Fibroblast of lung (primary cell): ENCODE data around the gene PDRG1. TPM values are rescaled to one million over a fixed set of nuclear protein-coding genes. Genes with fewer than 3 reads are reported as not detected.

ENCODE experiments used
- DNase-seq, 2 donors: peaks; one replicate each; pipeline versions ENCODE4 v3.0.0 to v3.0.0-alpha.2; 2010; ENCODE audit warnings: low read depth in 2 of 2
- H2AFZ ChIP-seq: 2 replicates; pipeline ENCODE4 v1.5.1; 2012; ENCODE audit warnings: low read length, control low read depth, inconsistent platforms
- H3K27ac ChIP-seq: 2 replicates; pipeline ENCODE4 v1.5.1; 2011; ENCODE audit warnings: low read length, control low read depth; ENCODE audit not compliant: insufficient read depth
- H3K27me3 ChIP-seq: 2 replicates; pipeline ENCODE4 v1.5.1; 2011; ENCODE audit warnings: mild to moderate bottlenecking, low read length; ENCODE audit not compliant: control insufficient read depth, insufficient read depth
- H3K36me3 ChIP-seq: 2 replicates; pipeline ENCODE4 v1.5.1; 2011; ENCODE audit warnings: low read length; ENCODE audit not compliant: control insufficient read depth, insufficient read depth
- H3K4me1 ChIP-seq: 2 replicates; pipeline ENCODE4 v1.5.1; 2011; ENCODE audit warnings: low read length; ENCODE audit not compliant: control insufficient read depth, insufficient read depth; ENCODE audit errors: extremely low read depth
- H3K4me2 ChIP-seq: 2 replicates; pipeline ENCODE4 v1.5.1; 2011; ENCODE audit warnings: low read length, control low read depth; ENCODE audit not compliant: insufficient read depth; ENCODE audit errors: extremely low read depth
- H3K4me3 ChIP-seq, 4 experiments: fragments of 200-600 bp in 1 of 4; sonication (generic) in 1 of 4; replicated peaks in 1 of 4; 2 replicates each; pipeline ENCODE4 v1.5.1; 2011 to 2016; ENCODE audit warnings: low read length in 4 of 4, low read depth in 3 of 4, mild to moderate bottlenecking in 3 of 4, control low read depth in 2 of 4, inconsistent platforms in 1 of 4, mixed read lengths in 1 of 4; ENCODE audit not compliant: insufficient read depth in 1 of 4; ENCODE audit errors: control extremely low read depth in 1 of 4
- H3K79me2 ChIP-seq: 2 replicates; pipeline ENCODE4 v1.5.1; 2012; ENCODE audit warnings: mild to moderate bottlenecking, low read length, inconsistent platforms; ENCODE audit not compliant: control insufficient read depth, insufficient read depth
- H3K9ac ChIP-seq: 2 replicates; pipeline ENCODE4 v1.5.1; 2011; ENCODE audit warnings: mild to moderate bottlenecking, low read length, control low read depth; ENCODE audit not compliant: insufficient read depth
- H3K9me3 ChIP-seq: 2 replicates; pipeline ENCODE4 v1.5.1; 2012; ENCODE audit warnings: low read depth, low read length; ENCODE audit not compliant: control insufficient read depth, insufficient read depth
- H4K20me1 ChIP-seq: 2 replicates; pipeline ENCODE4 v1.5.1; 2011; ENCODE audit warnings: low read length; ENCODE audit not compliant: control insufficient read depth, insufficient read depth; ENCODE audit errors: extremely low read depth
- EZH2 ChIP-seq: IDR thresholded peaks from 2 replicates; pipeline ENCODE4 v1.5.1; 2012; ENCODE audit warnings: low read length, control low read depth, mild to moderate bottlenecking; ENCODE audit errors: missing control alignments
- polyA minus RNA-seq: library from RNA; depleted of rRNA, polyadenylated mRNA; stranded (reverse); fragments of >200 nt; gene quantifications from 2 replicates; pipeline ENCODE4 v1.2.3, GENCODE V29; 2011; ENCODE audit warnings: low replicate concordance
- polyA plus RNA-seq, 2 donors: library from polyadenylated mRNA; depleted of rRNA in 1 of 2; stranded (reverse) in 1 of 2; unstranded in 1 of 2; fragments of >200 nt; gene quantifications; 2 replicates each; pipeline ENCODE4 v1.2.1, GENCODE V29; 2011 to 2012; ENCODE audit warnings: missing spikeins in 1 of 2
- total RNA-seq: library from RNA; depleted of rRNA; stranded (reverse); fragments of >200 nt; gene quantifications from 2 replicates; pipeline ENCODE4 v1.2.1, GENCODE V29; 2014
- TF ChIP-seq, protein P1 (sequence below), 2 donors: IDR thresholded peaks in 1 of 2; conservative IDR thresholded peaks in 1 of 2; 1 replicate in 1 of 2; 2 replicates in 1 of 2; pipeline ENCODE4 v1.5.1; 2011 to 2012; ENCODE audit warnings: low read length in 2 of 2, control low read depth in 1 of 2, inconsistent platforms in 1 of 2, low read depth in 1 of 2, mild to moderate bottlenecking in 1 of 2

PDRG1 gene
- total RNA-seq, result 3.9 and 5.4 TPM in 2 replicates
- 14.0 and 14.5 TPM in 2 replicates for polyA plus RNA-seq
- polyA plus RNA-seq (2012), result 11.7 and 12.1 TPM in 2 replicates
- polyA minus RNA-seq, result 1.5 and 2.9 TPM in 2 replicates

DNA sequence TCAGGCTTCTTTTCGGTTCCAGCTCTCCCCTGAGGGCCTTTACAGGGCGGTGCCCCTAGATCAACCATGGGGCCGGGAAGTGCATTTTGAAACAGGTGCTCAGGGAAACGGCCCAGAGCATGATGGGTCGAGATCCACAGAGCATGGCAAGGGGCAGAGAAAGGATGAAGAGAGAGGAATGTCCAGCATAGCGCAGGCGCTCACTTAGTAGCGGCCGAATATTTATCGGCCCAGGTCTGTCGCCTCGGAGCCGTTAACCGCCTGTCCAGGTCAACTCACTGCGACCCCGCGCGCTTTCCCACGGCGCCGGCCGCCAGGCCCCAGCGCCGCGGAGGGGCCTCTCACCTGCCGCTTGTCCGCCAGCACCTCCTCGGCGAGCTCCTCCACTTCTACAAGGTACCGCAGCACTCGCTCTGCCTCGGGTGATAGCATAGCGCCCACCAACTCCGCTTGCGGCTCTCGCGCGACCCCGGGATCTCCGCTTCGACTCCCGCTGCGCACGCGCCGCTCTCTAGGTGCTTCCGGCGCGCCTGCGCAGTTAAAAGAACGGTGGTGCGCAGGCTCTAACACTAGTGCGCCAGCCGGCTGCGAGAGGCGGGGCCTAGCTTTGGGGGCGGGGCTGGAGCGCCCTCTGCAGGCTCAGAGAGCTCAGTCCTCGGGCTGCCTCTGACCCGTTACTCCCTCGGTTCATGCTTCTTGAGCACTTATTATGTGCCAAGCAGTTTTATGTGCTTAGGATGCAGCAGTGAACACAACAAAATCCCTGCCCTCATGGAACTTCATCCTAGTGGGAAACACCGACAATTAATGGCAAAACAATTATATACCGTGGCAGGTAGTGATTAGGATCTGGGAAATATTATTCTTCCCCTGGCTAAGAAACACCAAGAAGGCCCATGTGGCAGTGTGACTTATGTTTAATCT, at the start of gene PDRG1:
Gene PDRG1, minus strand, starts transcription at position 517 of the 924 bp plus-strand sequence. Its CDS starts 85 bp downstream, at position 432.
- Histone ChIP-seq H3K4me2 (peak within 1 kb of the TSS; percentile 61), H3K27ac (peak within 1 kb of the TSS; percentile 81), H3K4me3 (peak within 1 kb of the TSS; percentile 73 to 98 (median 89)), H3K79me2 (peaks cover 22% of the 10 kb centered on the region), H3K9me3 (no peaks in the 10 kb centered on the region), H3K4me1 (peaks cover 5% of the 10 kb centered on the region), H3K27me3 (peaks cover 6% of the 10 kb centered on the region), H2AFZ (peak within 1 kb of the TSS; percentile 87), H4K20me1 (no peaks in the 10 kb centered on the region), H3K9ac (peak within 1 kb of the TSS; percentile 89), H3K36me3 (no peaks in the 10 kb centered on the region)
- DNase-seq, result peak; percentile 89 to 94
- TF ChIP-seq EZH2, result no peak
- TF ChIP-seq, protein P1, sequence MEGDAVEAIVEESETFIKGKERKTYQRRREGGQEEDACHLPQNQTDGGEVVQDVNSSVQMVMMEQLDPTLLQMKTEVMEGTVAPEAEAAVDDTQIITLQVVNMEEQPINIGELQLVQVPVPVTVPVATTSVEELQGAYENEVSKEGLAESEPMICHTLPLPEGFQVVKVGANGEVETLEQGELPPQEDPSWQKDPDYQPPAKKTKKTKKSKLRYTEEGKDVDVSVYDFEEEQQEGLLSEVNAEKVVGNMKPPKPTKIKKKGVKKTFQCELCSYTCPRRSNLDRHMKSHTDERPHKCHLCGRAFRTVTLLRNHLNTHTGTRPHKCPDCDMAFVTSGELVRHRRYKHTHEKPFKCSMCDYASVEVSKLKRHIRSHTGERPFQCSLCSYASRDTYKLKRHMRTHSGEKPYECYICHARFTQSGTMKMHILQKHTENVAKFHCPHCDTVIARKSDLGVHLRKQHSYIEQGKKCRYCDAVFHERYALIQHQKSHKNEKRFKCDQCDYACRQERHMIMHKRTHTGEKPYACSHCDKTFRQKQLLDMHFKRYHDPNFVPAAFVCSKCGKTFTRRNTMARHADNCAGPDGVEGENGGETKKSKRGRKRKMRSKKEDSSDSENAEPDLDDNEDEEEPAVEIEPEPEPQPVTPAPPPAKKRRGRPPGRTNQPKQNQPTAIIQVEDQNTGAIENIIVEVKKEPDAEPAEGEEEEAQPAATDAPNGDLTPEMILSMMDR (conservative IDR thresholded peaks at IDR 0.05 in 1 of 2, IDR thresholded peaks at IDR 0.05 in 1 of 2; ENCODE audit: low read depth in 1 of 2, low read length in 2 of 2), result peak; percentile 70 to 90

- Histone ChIP-seq H3K79me2 (no peaks in the 10 kb centered on the region), H3K36me3 (no peaks in the 10 kb centered on the region), H3K4me3 (no peak overlapping the region), H3K9ac (no peak overlapping the region), H3K4me1 (no peaks in the 10 kb centered on the region), H4K20me1 (no peaks in the 10 kb centered on the region), H3K4me2 (no peak overlapping the region), H3K27me3 (peaks cover 14% of the 10 kb centered on the region), H2AFZ (no peak overlapping the region), H3K27ac (no peak overlapping the region), H3K9me3 (no peaks in the 10 kb centered on the region)
- no peak for TF ChIP-seq EZH2
- TF ChIP-seq, protein P1 (conservative IDR thresholded peaks at IDR 0.05 in 1 of 2, IDR thresholded peaks at IDR 0.05 in 1 of 2; ENCODE audit: low read depth in 1 of 2, low read length in 2 of 2), result no peak
- DNase-seq, result no peak
Measured at GRCh38 chr20:31998246-31998645, 46.4 kb upstream of the PDRG1 start.

DNA sequence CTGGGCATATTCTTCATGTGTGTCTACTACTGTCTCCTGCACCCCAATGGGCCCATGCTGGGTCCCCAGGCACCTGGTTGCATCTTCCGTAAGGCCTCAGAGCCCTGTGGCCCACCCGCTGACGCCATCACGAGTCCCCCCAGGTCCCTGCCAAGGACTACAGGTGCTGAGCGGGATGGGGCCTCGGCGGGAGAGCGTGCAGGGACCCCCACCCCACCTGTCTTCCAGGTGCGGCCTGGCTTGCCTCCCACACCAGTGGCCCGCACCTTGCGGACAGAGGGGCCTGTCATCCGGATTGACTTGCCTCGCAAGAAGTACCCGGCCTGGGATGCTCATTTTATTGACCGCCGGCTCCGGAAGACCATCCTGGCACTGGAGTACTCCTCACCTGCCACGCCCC, 45.1 kb upstream of the PDRG1 start:
- Histone ChIP-seq H3K27me3 (peaks cover 13% of the 10 kb centered on the region), H3K4me3 (no peak overlapping the region), H3K4me2 (no peak overlapping the region), H3K9me3 (no peaks in the 10 kb centered on the region), H2AFZ (no peak overlapping the region), H3K4me1 (no peaks in the 10 kb centered on the region), H3K27ac (no peak overlapping the region), H3K9ac (no peak overlapping the region), H3K79me2 (no peaks in the 10 kb centered on the region), H3K36me3 (no peaks in the 10 kb centered on the region), H4K20me1 (no peaks in the 10 kb centered on the region)
- TF ChIP-seq, protein P1 (conservative IDR thresholded peaks at IDR 0.05 in 1 of 2, IDR thresholded peaks at IDR 0.05 in 1 of 2; ENCODE audit: low read depth in 1 of 2, low read length in 2 of 2), result no peak
- no peak for TF ChIP-seq EZH2
- DNase-seq, result no peak
